HL-60 (cell line): ENCODE measurements around the gene ASCL2.

Source experiments
- DNase-seq, 2 experiments: peaks; one replicate each; pipeline ENCODE4 v3.0.0-alpha.2; 2010 to 2020; ENCODE audit warnings: low read depth in 1 of 2, low spot score in 1 of 2
- H3K27ac ChIP-seq: fragments of 250-450 bp; sonication (Bioruptor Pico); replicated peaks from 2 replicates; pipeline ENCODE4 v1.5.1; 2020; ENCODE audit warnings: mild to moderate bottlenecking, moderate library complexity
- H3K27me3 ChIP-seq: fragments of 250-450 bp; sonication (Bioruptor Pico); 2 replicates; pipeline ENCODE4 v1.5.1; 2021; ENCODE audit warnings: mild to moderate bottlenecking, moderate library complexity; ENCODE audit not compliant: insufficient read depth, poor library complexity, severe bottlenecking
- H3K4me3 ChIP-seq: replicated peaks from 2 replicates; pipeline ENCODE4 v1.5.1; 2011; ENCODE audit warnings: mild to moderate bottlenecking, control low read depth, low read length; ENCODE audit not compliant: insufficient read depth
- CTCF ChIP-seq: IDR thresholded peaks from one replicate; pipeline ENCODE4 v1.5.1; 2011; ENCODE audit warnings: low read length, control low read depth, inconsistent platforms; ENCODE audit not compliant: insufficient read depth
- GABPA ChIP-seq: IDR thresholded peaks from 2 replicates; pipeline ENCODE4 v1.6.1; 2012; ENCODE audit warnings: low read depth
- POLR2AphosphoS5 ChIP-seq: IDR thresholded peaks from 2 replicates; pipeline ENCODE4 v1.6.1; 2012; ENCODE audit warnings: low read depth
- REST ChIP-seq: IDR thresholded peaks from 2 replicates; pipeline ENCODE4 v1.6.1; 2012; ENCODE audit warnings: low read depth; ENCODE audit not compliant: insufficient replicate concordance
- SPI1 ChIP-seq: IDR thresholded peaks from 2 replicates; pipeline ENCODE4 v1.6.1; 2012; ENCODE audit warnings: low read depth, mild to moderate bottlenecking, borderline replicate concordance

ASCL2 gene

DNA sequence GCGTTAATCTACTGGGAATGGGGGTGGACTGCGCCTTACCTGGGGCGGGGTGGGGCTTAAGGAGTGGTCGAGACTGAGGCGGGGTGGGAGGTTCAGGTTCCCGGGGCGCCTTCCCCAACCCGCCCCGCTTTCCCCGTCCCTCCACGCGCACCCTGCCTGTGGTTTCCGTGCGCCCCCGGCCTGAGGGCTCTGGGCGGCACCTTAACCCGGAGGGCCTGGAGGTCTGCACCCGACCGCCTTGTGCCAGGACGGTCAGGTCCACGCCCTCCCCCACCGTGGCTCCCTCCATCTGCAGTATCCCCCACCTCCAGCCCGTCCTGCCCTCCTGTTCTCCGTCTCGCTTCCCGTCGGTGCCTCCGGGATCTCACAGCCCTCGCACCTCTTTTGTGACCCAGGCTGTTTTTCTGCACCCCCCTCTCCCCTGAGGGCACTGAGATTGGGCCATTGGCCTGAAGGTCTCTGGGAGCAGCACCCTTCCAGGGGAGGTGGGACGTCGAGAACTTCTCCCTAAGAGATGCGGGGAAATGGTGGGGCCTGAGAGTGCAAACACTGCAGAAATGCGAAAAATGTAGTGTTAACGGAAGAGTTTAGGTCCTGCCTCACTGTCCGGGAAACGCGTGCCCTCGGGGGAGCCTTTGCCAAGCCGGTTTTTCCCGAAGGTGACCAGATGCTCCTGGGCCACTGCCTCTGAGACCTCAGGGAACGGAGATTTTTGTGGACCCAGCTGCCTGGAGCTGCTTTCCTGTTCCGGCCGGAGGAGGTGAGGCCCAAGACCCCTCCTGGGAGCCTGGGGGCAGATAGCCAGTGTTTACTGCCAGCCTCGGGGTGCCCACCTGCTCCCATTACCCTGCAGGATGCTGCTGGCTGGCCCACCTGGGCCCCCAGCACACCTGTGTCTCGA is 1.2 kb upstream of the ASCL2 start:
- no peak overlapping the region for H3K27ac ChIP-seq
- no peak for DNase-seq
- peaks cover 19% of the 10 kb centered on the region for H3K27me3 ChIP-seq
- TF ChIP-seq REST: no peak
- TF ChIP-seq SPI1: no peak
- no peak for TF ChIP-seq GABPA
- no peak for TF ChIP-seq CTCF
- TF ChIP-seq POLR2AphosphoS5: no peak
- H3K4me3 ChIP-seq: no peak overlapping the region

GRCh38 chr11:2271077-2271326 is 614 bp upstream of the ASCL2 start:
- no peak for DNase-seq
- peaks cover 19% of the 10 kb centered on the region for H3K27me3 ChIP-seq
- TF ChIP-seq POLR2AphosphoS5 (no peak), CTCF (no peak), GABPA (no peak), SPI1 (no peak), REST (no peak)

GRCh38 chr11:2269601-2270321 is 627 bp downstream of the ASCL2 start:
- peak; percentile 65 to 66 for DNase-seq
- TF ChIP-seq GABPA (no peak), CTCF (no peak), POLR2AphosphoS5 (0 out of 2 replicates have a peak, but pooled peaks have one; percentile 18), SPI1 (no peak)
- Histone ChIP-seq H3K27me3 (peaks cover 19% of the 10 kb centered on the region), H3K27ac (no peak overlapping the region), H3K4me3 (peak overlapping the region; percentile 38)

More at GRCh38 chr11:2271077-2271326, 614 bp upstream of the ASCL2 start:
- Histone ChIP-seq H3K4me3 (no peak overlapping the region), H3K27ac (no peak overlapping the region)
